Caki2 (cell line): ENCODE measurements around the gene RNF10. TPM values are rescaled to one million over a fixed set of nuclear protein-coding genes. Genes with fewer than 3 reads are reported as not detected.
"Not testable (repeated sequence)": the region's sequence is repeated elsewhere in the genome, so short reads cannot be mapped to it uniquely, and the experiment has no call there.

ENCODE experiments used
- DNase-seq: peaks from one replicate; pipeline ENCODE4 v3.0.0-alpha.2; 2015; ENCODE audit warnings: low read depth
- in situ Hi-C: cut with HindIII; loops from 2 replicates; pipeline ENCODE4 v1.10.0; 2016; ENCODE audit warnings: low sequenced_read_pairs, low pct_unique_long_range_greater_than_20kb, mixed read lengths
- total RNA-seq: library from RNA; depleted of rRNA; stranded (reverse); fragments of >200 nt; shearing (Covaris generic); gene quantifications from 2 replicates; pipeline ENCODE4 v1.2.3, GENCODE V29; 2014; ENCODE audit warnings: low replicate concordance; rRNA removed

Gene RNF10
- total RNA-seq, result 59.8 and 79.9 TPM in 2 replicates

DNA sequence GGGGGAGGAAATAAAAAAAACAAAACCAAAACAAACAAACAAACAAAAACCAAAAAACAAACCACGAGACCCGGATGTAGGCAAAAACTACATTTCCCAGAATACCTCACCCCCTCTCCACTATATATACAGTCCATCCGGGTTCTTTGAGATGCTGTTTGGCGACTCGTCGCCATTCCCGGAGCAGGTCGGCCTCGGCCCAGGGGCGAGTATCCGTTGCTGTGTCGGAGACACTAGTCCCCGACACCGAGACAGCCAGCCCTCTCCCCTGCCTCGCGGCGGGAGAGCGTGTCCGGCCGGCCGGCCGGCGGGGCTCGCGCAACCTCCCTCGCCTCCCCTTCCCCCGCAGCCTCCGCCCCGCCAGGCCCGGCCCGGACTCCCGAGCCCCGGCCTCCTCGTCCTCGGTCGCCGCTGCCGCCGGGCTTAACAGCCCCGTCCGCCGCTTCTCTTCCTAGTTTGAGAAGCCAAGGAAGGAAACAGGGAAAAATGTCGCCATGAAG, at the start of gene RNF10:
Gene RNF10 (plus strand): TSS at position 154 of the 500 bp plus-strand sequence. CDS start 456 bp downstream, outside the sequence.
- in situ Hi-C loops, result no loop called here
- DNase-seq, result peak; percentile 80

GRCh38 chr12:120485961-120486881, 47.9 kb upstream of the RNF10 start:
- DNase-seq, result no peak
- in situ Hi-C loops, result no loop called here

DNA sequence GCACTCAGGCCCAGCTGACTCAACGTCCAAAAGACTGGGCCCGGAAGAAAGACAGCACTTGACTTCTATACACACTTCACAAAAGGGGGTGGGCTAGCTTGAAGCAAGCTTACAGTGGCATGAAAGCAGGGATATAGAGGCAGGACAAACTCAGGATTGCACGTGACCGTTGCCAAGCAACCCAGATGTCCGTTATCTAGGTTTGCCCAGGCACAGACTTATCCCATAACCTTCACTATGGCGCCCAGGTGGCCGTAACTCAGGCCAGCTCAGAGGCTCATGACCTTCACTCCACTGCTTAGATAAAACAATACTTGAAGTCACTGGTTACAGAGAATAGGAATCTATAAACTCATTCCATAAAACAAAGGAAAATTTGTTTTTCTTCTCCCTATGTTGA, 46.6 kb upstream of the RNF10 start:
- DNase-seq, in situ Hi-C loops: not testable (repeated sequence)

GRCh38 chr12:120488057-120488640, 46.0 kb upstream of the RNF10 start:
- no peak for DNase-seq
- in situ Hi-C loops, result no loop called here

GRCh38 chr12:120489018-120489417, 45.1 kb upstream of the RNF10 start:
- in situ Hi-C loops, result no loop called here
- peak; percentile 19 for DNase-seq

DNA sequence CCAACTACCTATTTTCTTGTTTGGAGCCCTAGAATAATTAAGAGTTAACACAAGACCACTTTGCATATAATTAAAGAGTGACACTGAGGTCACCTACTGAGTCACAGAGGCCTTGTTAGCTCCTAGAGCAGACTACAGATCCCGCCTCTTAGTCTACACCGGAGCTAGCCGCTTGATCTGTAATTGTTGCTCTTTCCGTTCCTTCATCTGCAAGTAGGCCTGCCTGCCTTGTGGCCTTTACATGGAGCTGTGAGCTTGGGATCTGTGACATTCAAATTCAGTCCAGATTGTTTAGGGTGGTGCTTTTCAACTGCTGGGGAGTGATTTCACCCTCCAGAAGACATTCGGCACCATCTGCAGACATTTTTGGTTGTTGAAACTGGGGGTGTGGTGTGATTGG, 43.8 kb upstream of the RNF10 start:
- in situ Hi-C loops, result no loop called here
- no peak for DNase-seq

- in situ Hi-C loops, result no loop called here
Measured at GRCh38 chr12:120490833-120491512, 43.2 kb upstream of the RNF10 start.

DNA sequence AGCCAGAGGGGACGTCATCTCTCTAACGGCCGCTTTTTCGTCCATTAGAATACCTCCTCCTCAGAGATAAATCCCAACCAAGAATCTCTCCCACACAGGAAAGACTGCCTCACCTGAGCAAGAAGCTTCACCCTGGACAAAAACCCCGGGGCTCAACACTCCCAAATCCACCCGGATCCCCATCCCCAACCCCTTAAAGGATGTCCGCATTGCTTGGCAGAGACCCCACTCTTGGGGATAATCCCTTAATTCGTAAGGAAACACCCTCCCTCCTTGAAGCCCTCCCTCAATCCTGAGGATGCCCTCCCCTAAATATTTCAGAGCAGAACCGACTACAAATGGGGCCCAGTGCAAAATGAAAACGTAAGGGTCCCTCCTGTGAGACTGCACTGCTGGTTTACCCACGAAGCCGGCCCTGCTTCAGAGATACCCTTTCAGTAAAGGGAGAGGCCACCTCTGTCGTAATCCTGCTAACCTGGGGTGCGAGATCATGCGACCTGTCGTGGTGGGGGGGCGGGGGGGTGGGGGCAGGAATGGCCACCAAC, 38.9 kb upstream of the RNF10 start:
- no peak for DNase-seq
- in situ Hi-C loops, result no loop called here

More at GRCh38 chr12:120490833-120491512, 43.2 kb upstream of the RNF10 start:
- no peak for DNase-seq

DNA sequence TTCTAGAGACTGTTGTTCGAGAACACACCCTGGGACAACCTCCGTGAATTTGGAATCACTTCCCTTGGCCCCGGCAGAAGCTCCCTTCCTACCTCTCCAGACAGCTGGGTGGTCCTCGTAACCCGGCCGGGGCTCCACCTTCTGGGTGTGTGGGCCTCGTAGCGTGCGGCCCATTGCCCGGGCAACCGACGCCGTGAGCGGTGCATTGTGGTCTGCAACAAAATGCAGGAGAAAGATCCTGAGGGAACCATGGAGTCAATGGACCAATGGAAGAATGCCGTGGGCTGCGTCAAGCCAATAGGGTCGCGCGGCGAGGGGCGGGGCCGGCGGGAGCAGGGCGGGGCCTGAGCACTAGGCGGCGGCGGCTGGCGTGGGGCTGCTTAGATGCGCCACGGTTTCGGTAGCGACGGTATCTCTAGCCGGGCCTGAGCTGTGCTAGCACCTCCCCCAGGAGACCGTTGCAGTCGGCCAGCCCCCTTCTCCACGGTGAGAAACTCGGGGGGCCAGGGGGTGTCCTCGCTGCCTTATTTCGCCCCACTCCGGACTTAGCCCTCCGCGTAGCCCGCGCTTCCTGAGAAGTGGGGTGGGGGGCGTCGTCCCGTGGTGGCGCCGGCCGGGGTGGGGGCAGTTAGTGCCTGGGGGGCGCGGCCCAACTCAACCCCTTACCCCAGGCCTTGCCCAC, 38.3 kb upstream of the RNF10 start, which contains the start of gene DYNLL1:
Gene DYNLL1 (plus strand): TSS at position 383 of the 682 bp plus-strand sequence. CDS start 309 bp downstream, outside the sequence.
- peak; percentile 92 for DNase-seq
- in situ Hi-C loops, result no loop called here

DNA sequence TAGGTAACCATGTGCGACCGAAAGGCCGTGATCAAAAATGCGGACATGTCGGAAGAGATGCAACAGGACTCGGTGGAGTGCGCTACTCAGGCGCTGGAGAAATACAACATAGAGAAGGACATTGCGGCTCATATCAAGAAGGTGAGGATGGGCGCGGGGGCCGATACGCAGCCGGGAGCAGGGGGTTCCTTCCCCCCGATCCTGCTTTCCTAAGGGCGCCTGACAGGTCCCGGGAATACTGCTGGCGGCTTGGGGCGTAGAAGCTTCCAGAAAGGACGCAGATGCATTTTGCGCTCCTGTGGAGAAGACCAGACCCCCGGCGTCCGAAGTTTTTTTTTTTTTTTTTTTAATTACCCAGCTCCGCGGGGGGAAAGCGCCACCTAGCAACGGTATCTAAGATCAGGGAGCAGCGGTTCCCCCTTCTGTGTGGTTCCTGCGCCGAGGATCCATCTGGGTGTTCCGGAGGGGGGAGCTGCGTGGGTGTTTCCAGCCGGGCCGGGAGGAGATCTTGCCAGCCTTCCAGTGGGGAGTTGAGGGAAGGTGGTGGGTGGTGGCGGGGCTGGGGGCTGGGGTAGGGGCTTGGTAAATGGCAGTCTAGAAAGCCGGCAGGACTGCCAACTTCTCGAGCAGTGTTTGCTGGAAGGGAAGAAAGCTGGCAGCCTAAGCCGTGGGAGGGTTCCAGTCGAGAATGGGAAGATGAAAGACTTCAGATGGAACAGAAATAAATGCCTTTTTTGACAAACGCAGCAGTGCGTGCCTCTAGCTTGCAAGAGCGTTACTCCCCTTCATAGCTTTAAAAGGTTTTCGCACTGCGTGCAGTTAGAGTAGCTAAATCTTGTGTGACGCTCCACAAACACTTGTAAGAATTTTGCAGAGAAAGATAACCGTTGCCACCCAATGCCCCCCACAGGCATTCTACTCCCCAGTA, 37.5 kb upstream of the RNF10 start:
- in situ Hi-C loops, result no loop called here
- DNase-seq, result peak; percentile 42

GRCh38 chr12:120497524-120498150, 36.5 kb upstream of the RNF10 start:
- in situ Hi-C loops, result no loop called here
- no peak for DNase-seq

GRCh38 chr12:120498870-120499515, 35.2 kb upstream of the RNF10 start:
- DNase-seq, result no peak
- in situ Hi-C loops, result no loop called here

- no peak for DNase-seq
- in situ Hi-C loops, result no loop called here
Measured at GRCh38 chr12:120500581-120500980, 33.6 kb upstream of the RNF10 start.

GRCh38 chr12:120504587-120504986, 29.6 kb upstream of the RNF10 start:
- in situ Hi-C loops, result no loop called here

DNA sequence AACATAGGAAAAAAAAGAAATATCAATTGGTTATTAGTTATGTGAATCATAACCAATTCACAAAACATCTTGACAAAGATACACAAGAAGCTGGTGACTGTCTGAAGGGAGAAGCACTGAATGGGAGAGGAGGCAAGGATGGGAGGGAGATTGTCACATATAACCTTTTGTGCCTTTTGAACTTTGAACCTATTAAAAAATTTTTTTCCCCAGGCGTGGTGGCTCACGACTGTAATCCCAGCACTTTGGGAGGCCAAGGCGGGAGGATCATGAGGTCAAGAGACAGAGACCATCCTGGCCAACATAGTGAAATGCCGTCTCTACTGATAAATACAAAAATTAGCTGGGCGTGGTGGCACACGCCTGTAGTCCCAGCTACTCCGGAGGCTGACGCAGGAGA, 25.6 kb upstream of the RNF10 start:
- in situ Hi-C loops, result no loop called here

More at GRCh38 chr12:120504587-120504986, 29.6 kb upstream of the RNF10 start:
- no peak for DNase-seq

DNA sequence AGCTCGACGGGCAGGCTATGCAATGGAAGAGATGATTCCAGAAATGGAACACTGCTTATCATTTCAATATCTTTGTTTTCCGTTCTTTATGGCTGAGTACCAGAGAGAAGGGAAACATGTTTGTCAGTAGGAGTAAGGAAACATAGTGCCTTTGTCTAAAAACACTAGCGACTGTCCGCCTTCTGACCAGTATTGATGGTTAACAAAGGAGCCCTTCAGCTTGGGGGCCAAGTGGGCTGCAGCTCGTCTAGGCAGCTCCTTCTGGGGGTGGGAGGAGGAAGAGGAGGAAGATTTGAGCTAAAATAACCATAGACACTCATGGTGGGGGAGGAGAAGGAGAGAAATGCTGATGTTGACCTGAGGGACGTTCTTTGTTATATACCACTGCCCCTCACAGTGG, 20.2 kb upstream of the RNF10 start:
- in situ Hi-C loops, result no loop called here
- DNase-seq, result no peak

More for the DNA sequence above, 25.6 kb upstream of the RNF10 start:
- DNase-seq, result no peak
